ENCODE measurements around the gene GPR63. TPM values are rescaled to one million over a fixed set of nuclear protein-coding genes. Genes with fewer than 3 reads are reported as not detected.

The GPR63 gene
- total RNA-seq, 1 experiment from 2014 or later, result 5.9 TPM

DNA sequence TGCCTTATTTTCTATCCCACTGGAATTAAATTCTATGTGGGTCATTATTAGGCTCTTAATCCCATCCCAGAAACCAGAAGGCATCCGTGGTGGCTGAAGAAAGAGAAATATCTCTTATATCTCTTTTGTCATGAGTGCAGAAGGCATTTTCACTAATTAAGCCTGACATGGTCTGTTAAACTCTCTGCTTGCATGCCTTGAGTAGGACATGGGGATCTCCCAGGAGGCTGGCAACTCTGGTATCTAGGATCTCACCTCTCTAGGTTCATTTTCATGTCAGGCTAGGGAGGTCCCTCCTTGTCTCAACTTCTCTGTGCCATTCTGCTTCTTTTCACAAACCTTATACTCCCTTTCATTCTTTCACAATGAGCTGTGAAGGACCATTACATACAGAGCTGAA lies 25.3 kb upstream of the GPR63 start:
- Histone ChIP-seq H3K4me2 (ENCODE audit: insufficient read depth, insufficient read length, low read length) (no peak overlapping the region), H3K9ac (ENCODE audit: extremely low read depth, insufficient read length, low read length) (no peak overlapping the region), H3K18ac (ENCODE audit: insufficient read length, low read depth, low read length) (no peak overlapping the region), H3K79me2 (ENCODE audit: insufficient read depth, low read length) (no peaks in the 10 kb centered on the region), H3K9me3 (ENCODE audit: control insufficient read depth, low read depth, low read length) (no peaks in the 10 kb centered on the region), H2BK12ac (ENCODE audit: insufficient read length, low read depth, low read length) (no peak overlapping the region), H2BK5ac (ENCODE audit: insufficient read length, low read length) (no peak overlapping the region), H2BK15ac (ENCODE audit: low read depth, low read length) (no peak overlapping the region), H4K5ac (ENCODE audit: insufficient read length, low read depth, low read length) (no peak overlapping the region), H2BK20ac (ENCODE audit: low read depth, low read length, poor library complexity, severe bottlenecking) (no peak overlapping the region), H3K56ac (ENCODE audit: insufficient read length, low read depth, low read length) (no peak overlapping the region), H3K23me2 (ENCODE audit: insufficient read length, low read depth, low read length, poor library complexity, severe bottlenecking) (no peaks in the 10 kb centered on the region), H2AK5ac (ENCODE audit: insufficient read length, low read length) (no peak overlapping the region), H4K91ac (ENCODE audit: insufficient read length, low read depth, low read length) (no peak overlapping the region), H3K27me3 (ENCODE audit: insufficient read depth, low read length) (no peaks in the 10 kb centered on the region), H4K8ac (replicated peaks; ENCODE audit: insufficient read length, low read depth, low read length) (no peak overlapping the region), H3K27ac (ENCODE audit: insufficient read length, low read depth, low read length) (no peak overlapping the region), H3K23ac (ENCODE audit: insufficient read length, low read depth, low read length) (no peak overlapping the region), H2BK120ac (ENCODE audit: low read depth, low read length, poor library complexity, severe bottlenecking) (no peak overlapping the region), H3K4me1 (ENCODE audit: insufficient read depth, low read length) (no peaks in the 10 kb centered on the region), H2AFZ (ENCODE audit: low read length) (no peak overlapping the region), H3K79me1 (ENCODE audit: insufficient read depth, low read depth, low read length, poor library complexity, severe bottlenecking) (no peaks in the 10 kb centered on the region), H3K14ac (ENCODE audit: insufficient read depth, low read length) (no peak overlapping the region), H3T11ph (ENCODE audit: low read length) (no peak overlapping the region), H3K4ac (ENCODE audit: low read depth, low read length) (no peak overlapping the region), H4K20me1 (ENCODE audit: control insufficient read depth, insufficient read depth, insufficient read length) (no peaks in the 10 kb centered on the region)
- Mint-ChIP-seq H3K36me3 (ENCODE audit: insufficient read depth in 1 of 3, low read depth in 3 of 3) (peaks cover 5 to 17% (median 16%) of the 10 kb centered on the region in 3 experiments; a peak in 5 of 7 replicates), H3K4me3 (no peak overlapping the region), H3K27ac (no peak overlapping the region), H3K27me3 (ENCODE audit: low read depth) (no peaks in the 10 kb centered on the region), H3K4me1 (peaks cover 2 to 6% of the 10 kb centered on the region in 2 experiments; a peak in 1 of 4 replicates), H3K9me3 (peaks cover 14 to 19% of the 10 kb centered on the region in 2 experiments)
- no peak for DNase-seq
- TF ChIP-seq, protein P1, sequence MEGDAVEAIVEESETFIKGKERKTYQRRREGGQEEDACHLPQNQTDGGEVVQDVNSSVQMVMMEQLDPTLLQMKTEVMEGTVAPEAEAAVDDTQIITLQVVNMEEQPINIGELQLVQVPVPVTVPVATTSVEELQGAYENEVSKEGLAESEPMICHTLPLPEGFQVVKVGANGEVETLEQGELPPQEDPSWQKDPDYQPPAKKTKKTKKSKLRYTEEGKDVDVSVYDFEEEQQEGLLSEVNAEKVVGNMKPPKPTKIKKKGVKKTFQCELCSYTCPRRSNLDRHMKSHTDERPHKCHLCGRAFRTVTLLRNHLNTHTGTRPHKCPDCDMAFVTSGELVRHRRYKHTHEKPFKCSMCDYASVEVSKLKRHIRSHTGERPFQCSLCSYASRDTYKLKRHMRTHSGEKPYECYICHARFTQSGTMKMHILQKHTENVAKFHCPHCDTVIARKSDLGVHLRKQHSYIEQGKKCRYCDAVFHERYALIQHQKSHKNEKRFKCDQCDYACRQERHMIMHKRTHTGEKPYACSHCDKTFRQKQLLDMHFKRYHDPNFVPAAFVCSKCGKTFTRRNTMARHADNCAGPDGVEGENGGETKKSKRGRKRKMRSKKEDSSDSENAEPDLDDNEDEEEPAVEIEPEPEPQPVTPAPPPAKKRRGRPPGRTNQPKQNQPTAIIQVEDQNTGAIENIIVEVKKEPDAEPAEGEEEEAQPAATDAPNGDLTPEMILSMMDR (conservative IDR thresholded peaks at IDR 0.05), result no peak
- WGBS (ENCODE audit: extremely low coverage, insufficient read length, low lambda C conversion rate), result no CpG with 5 or more reads among the region's 1 CpG
